Brain pericyte (primary cell): ENCODE data around the gene SPRYD3.
"Not testable (repeated sequence)": the region's sequence is repeated elsewhere in the genome, so short reads cannot be mapped to it uniquely, and the experiment has no call there.

ENCODE experiments used
- DNase-seq: peaks from one replicate; pipeline ENCODE4 v3.0.0-alpha.2; 2012; ENCODE audit warnings: low read depth, low spot score

Gene SPRYD3, protein sequence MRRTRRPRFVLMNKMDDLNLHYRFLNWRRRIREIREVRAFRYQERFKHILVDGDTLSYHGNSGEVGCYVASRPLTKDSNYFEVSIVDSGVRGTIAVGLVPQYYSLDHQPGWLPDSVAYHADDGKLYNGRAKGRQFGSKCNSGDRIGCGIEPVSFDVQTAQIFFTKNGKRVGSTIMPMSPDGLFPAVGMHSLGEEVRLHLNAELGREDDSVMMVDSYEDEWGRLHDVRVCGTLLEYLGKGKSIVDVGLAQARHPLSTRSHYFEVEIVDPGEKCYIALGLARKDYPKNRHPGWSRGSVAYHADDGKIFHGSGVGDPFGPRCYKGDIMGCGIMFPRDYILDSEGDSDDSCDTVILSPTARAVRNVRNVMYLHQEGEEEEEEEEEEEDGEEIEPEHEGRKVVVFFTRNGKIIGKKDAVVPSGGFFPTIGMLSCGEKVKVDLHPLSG

DNA sequence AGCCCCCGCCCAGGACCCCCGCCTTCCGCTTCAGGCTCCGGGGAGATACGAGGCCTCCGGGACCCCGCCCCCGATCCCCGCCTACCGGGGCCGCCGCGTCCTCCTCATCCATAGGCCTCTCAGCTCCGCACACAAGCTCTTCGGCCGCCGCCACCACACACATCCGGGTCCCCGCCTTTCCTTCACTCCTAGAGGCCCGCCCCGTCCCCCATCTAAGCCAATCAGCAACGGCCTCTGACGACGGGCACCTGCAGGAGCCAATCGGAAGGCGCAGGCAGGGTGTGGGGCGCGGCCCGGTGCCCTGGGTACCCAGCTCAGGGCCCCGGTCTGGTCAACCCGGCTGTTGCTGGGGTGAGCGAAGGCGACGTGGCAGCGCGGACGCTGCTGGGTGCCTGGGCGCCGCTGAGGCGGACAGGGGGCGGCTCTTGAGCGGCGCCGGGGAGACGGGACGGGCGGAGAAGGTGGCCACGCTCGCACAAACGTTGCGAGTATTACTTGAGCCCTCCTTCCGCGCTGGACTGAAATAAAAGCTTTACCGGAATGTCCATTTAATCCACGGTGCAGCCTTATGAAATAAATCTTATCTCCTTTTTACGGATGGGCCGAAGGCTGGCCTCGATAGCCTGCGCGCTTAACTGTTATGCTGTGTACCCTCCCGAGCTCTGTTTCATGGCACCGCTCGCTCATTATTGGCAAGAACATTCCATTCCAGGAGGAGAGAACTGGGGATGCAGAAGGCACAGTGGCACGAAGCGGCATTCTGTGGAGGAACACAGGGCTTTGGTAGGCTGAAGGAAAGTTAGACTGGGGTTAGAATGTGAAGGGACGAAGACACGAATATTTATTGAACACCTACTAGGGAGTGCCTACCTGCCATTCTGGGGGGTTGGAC lies at the start of gene SPRYD3:
TSS of gene SPRYD3 (minus strand) at position 165 of the 892 bp plus-strand sequence. CDS start at position 108, 57 bp downstream.
- DNase-seq = peak; percentile 91

DNA sequence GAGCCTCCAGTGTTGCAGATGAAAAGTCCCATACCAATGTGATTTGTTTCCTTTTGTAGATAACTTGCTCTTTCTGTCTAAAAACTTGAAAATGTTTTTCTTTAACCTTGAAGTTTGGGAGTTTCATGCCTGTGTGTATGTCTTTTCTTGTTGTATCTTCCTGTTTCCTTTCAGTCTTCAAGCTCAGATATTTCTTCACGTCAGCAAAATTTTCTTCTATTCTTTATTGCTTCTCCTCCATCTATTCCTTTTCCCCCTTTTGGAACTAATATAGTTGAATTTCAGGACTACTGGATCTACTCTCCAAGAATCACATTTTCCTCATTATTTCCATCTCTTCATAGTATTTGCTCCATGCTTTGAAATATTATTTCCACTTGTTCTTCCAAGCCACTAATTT lies 48.0 kb upstream of the SPRYD3 start:
- no peak for DNase-seq

DNA sequence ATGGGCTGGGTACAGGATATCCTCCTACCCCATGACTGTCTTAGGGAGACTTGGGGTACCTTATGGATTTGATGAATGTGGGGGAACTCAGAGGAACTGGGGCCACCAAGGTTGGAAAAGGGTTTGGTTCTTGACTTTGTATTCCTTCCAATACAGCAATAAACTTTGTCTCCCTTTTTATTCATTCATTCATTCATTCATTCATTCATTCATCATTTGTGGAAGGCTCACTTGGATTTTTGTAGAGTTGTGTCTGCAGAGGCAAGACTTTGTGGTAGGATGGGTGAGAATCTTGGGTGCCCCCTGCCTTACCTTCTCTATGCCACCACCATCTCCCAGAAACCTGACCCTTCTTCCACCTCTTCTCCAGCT lies 45.1 kb upstream of the SPRYD3 start:
- no peak for DNase-seq

DNA sequence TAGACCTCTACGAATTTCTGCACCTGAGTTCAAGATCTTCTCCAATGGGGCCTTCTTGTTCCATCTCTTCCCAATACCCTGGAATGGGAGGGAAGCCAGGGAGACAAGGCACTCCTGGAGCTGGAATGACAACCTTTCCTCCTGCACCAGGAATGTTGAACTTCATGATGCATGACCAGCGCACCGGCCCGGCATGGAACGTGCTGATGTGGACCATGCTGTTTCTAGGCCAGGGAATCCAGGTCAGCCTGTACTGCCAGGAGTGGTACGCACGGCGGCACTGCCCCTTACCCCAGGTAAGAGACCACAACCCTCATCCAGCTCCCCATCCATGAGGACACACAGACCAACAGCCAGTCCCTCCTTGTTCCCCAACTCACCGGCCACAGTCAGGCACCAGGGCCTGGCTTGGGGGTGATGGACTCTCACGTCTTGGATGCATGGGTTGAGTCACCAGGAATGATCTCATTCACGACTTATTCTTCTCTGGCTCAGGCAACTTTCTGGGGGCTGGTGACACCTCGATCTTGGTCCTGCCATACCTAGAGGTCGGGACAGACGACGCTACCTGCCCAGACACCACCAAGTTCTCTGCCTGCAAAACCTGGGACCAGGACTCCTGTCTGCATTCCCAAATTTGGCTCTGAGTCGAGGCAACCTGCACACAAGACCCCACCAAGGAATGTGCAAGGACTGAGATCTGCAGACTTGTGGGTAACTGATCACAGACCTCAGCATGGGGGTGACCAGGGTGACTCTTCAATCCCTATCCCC lies 44.6 kb upstream of the SPRYD3 start:
- no peak for DNase-seq

DNA sequence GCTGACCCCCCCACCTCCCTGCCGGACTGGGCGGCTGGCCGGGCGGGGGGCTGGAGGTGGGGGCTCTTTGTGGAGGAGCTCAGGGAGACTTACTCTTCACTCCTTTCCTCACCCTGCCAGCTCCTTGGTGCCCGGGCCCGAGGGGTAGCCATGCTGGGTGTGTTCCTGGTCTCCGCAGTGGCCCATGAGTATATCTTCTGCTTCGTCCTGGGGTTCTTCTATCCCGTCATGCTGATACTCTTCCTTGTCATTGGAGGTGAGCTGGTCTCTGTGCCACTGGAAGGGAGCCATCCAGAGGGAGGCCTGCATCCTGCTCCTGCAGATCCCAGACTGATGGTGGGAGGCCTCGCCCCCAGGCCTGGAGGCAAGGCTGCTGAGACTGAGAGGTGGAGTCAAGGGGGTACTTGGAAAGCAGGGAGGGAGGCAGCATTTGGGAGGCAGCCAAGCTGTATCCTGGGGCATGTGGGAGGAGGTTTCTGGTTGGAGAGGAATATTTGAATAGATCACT lies 43.8 kb upstream of the SPRYD3 start:
- no peak for DNase-seq

DNA sequence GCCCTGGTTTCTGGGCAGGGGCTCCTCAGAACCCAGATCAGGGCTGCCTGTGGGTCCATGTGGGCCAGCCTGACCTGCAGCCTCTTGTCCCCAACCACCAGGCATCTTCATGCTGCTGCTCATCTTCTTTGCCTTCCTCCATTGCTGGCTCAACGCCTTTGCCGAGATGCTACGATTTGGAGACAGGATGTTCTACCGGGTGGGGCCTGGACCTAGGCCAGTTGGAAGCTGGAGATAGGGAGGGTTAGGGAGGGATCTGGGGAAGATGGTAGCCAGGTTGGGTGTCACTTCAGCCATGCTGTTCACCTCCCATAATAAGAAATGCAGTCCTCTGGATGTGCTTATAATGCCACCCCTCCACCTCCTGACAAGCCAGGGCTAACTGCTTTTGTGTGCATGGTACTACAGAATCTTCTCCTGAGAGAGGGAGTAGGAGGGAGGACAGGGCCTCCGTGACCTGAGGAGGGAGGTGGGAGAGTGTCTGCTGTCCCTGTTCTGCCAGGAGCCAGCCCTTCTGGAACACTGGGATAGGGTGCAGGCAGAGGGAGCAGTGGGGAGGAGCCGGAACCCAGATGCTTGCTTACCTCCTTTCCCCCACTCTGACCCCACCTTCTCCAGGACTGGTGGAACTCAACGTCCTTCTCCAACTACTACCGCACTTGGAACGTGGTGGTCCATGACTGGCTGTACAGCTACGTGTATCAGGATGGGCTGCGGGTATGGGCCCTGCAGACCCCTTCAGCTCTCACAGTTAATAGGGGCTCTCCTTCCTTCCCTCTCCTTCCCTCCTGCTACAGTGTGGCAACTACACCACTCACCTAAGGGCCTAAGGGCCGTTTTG lies 41.7 kb upstream of the SPRYD3 start:
- no peak for DNase-seq

DNA sequence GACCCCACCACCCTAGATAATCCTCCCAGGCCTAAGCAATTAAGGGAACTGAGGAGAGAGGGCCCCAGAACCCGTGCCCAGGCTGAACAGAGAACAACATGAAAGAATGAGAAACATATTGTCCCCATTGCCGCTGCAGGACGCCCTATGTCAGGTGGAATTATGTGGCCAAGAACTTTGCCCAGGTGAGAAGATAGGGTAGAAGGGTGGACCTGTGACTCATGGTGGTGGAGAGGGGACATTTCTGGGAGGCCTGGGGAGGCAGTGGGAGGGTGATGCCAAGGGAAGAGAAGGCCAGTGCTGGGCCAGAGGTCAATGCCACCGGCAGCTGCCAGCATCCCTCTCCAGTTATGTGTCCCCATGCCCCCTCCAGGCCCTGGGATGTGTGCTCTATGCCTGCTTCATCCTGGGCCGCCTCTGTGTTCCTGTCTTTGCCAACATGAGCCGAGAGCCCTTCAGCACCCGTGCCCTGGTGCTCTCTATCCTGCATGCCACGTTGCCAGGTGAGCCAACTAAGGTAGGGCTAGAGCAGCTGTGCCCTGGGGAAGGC lies 39.6 kb upstream of the SPRYD3 start:
- no peak for DNase-seq

DNA sequence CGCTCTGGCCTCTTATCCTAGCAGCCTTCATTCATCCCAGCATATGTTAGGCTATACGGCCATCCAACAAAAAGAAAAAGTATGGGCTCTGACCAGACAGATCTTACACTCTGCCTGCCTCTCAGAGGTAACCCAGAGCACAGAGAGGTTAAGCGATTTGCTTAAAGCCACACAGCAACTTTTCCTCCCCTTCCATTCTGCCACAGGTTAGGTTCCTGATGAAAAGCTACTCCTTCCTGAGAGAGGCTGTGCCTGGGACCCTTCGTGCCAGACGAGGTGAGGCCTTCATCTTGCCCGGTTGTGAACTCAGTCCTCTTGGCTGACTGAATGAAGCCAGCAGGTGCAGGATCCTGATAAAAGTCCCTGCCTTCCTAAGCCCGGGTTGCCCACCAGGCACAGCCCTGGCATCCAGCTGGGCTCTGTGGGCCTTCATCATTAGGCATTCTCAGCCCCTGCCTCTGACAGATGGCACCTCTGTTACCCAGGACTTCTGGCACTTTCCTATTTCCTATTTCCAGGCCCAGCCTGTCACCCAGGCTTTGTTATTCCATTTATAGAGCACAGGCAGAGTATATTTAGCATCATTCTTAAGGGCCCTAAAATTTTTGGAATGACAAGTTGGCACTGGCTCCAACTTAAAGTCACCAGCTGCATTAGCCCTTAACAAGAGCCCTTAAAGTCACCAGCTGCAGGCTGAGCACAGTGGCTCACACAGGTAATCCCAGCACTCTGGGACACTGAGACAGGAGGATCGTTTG lies 36.9 kb upstream of the SPRYD3 start:
- DNase-seq = no peak

DNA sequence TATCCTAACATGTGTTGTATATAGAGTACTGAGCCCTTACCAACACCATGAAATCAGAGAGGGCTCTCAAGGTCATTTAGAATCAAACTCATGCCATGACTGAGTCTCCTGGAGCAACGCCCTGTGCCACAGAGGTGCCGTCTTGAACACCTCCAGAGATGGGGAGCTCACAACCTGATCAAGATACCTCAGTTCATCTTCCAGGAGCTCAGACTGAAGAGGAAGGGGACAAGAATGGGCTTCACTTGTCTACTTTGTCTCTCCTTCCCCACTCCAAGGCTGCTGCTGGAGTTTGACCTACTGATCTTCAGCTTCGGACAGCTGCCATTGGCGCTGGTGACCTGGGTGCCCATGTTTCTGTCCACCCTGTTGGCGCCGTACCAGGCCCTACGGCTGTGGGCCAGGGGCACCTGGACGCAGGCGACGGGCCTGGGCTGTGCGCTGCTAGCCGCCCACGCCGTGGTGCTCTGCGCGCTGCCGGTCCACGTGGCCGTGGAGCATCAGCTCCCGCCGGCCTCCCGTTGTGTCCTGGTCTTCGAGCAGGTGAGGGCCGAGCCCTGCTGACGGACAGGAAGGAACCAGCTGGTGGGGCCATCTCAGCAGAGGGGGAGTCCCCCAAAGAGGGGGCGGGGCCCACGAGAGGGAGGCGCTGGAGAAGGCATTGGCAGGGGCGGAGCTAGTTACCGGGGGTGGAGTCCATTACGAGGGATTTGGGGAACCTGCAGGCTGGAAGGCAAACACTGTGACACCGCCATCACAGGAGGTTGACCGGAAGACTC lies 36.1 kb upstream of the SPRYD3 start:
- no peak for DNase-seq

DNA sequence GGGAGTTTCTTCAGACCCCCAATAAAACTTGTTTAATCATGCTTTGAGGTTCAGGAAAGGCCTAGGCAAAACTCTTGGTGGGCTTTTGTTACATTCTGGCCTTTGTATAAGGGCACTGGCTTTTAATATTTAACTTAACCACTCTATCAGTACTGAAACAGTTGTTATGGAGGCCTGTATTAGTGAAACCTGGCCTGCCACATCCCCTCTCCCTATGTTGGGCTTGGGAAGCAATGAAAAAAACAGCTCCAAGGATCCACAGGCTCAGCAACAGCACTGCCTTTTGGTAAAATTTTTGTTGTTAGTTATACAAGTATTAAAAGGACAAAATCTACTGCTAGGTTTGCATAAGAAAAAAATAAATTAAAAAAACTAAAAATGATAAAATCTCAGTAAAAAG lies 34.8 kb upstream of the SPRYD3 start:
- no peak for DNase-seq

DNA sequence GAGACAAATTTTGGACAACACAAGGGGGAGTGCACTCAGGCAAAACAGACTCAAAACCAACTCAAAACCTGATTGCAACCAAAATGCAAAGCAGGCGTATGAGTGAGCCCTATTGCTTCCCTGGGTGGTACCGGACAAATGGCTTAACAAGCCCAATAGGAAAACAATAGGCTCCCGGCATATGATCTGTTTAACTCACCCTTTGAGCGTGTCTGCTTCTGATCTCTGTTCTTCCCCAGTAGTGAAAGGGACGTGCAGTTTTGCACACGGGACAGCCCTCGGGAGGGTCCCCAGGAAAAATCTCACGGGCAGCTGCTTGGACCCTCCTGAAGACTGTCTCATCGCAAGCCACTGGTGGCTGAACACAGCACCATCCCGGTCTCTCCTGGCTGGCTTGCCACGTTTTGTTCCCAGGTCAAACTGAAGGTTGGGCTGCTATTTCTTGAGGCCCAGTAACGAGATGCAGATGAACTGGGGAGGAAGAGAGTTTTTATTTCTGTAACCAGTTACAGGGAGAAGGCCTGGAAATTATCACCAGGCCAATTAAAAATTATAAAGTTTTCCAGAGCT lies 34.0 kb upstream of the SPRYD3 start:
- no peak for DNase-seq

DNA sequence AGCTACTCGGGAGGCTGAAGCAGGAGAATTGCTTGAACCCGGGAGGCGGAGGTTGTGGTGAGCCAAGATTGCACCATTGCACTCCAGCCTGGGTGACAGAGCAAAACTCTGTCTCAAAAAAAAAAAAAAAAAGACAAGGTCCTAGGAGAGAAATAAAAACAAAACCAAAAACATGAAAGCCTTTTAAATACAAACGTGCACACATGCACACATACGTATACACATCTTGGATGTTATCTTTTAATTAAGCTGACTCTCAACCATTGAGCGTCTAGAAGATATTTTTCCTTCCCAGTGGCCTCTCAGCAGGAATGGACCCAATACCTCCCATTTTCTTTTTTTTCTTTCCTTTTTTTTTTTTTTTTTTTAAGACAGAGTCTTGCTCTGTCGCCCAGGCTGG lies 33.2 kb upstream of the SPRYD3 start:
- DNase-seq = not testable (repeated sequence)

DNA sequence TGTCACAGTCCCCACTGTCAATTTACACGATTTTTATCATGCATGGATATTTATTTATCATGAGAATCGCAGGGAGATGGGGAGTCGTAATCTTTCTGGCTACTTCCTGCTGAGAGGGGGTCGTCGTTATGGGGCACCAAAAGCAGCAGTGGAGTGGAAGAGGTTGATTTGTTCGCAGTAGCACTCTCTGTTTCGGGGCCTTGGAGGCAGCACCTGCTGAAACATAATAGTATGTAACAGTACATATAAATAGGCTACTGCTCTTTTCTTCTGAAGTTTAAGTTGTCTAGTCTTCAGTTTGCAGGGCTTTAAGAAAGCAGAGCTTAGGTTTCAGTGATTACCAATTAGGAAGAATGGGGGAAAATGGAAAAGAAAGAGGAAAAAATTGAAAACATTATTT lies 27.9 kb upstream of the SPRYD3 start:
- DNase-seq = no peak

DNA sequence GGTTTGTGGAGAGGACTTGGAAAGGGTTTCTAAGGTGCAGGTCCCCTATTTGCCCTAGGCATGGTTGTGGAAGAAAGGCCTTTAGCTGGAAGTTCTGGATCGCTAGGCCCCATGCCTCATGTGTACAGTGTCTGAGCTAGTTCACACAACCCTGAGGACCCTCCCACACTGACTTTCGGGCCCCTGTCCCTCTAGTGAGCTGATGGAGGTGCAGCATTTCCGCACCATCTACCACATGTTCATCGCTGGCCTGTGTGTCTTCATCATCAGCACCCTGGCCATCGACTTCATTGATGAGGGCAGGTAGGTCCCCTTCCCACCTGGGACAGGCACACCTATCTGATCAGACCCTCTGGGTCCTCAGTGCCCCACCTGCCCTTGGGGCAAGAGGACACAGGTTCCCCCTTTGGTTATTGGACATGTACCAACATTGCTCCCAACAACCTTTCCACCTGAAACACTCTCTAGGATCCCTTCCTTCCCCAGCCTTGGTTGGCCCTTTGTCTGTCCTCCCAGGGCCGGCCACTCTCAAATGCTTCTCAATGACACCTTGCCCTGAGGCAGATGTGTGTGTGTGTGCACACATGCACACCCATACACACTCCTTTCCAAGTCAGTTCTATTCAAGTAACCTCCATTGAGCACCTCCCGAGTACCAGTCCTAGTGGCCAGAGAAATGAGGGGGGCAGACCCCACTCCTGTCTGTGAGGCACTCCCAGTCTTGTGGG lies 26.7 kb upstream of the SPRYD3 start:
- DNase-seq = no peak

DNA sequence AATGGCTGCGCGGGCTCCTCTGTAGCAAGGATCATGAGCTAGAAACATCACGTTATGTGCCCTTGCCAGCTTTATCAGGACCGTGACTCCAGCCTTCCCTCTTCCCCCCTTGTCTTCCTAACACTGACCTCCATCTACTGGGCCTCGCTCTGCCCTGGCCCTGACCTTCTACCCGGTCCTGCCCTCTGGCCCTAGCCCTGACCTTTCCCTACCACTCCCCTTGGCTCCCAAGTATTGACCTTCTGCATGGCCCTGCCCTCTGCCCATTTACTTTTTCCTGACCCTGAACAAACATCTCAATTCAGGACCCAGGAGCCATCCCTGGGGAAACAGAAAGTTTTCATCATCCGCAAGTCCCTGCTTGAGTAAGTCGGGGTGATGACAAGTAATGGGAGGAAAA lies 26.1 kb upstream of the SPRYD3 start:
- DNase-seq = no peak

DNA sequence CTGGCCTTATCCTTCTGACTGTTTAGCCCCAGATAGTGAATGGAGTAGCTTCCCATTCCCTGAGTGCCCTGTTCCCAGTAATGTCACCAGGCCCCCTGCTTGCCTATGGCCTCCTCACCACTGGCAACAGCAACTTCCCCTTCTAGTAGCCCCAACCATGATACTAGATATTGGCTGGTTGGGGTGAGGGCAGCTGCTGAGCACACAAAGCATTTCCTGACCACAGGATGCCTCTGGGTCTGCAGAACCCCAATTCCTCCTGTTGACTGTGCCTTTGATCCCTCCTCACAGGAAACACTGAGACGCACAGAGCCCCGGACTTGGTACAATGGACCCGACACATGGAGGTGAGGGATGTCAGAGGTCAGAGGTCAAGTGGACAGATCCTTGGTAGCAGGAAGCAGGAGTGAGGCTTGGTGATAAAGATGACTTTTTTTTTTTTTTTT lies 24.7 kb upstream of the SPRYD3 start:
- DNase-seq = no peak

DNA sequence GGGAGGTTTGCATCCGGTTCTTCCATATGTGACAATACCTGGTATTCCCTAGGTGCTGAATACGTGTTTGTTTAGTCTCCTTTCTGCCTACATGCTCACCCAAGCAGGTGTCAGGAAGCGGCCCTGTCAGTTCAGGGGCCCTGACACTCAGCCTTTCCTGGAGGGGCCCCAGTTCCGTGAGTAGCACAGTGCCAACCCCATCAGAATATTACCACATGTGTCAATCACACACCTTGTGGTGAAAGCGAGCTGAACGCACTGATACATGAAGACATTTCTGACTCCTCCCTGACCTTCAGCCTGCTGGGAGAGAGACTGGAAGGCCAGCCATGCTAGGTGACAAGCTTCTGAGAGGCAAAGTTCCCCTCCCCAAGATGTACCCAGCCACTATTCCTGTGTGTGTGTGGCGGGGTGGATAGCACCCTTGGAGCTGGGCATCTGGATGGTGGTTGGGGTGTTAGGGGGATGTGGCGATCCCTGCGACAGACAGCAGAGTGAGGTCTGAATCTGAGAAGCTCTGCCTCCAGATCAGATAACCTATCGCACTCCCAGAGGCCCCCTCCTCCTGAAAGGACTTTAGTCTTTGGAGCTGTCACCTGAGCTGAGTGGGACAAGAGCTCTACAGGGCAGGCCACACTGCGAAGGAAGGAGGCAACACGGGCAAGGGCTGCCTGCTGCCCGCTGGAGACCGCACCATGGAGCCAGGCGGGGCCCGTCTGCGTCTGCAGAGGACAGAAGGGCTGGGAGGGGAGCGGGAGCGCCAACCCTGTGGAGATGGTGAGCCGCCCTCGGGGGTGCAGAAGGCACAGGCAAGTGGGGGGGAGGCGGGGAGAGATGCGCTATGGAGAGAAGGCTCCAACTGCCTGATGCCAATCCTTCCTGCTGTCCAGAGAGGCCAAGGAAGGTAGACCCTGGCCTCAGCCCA lies 24.0 kb upstream of the SPRYD3 start, which contains the start of gene SOAT2:
TSS of gene SOAT2 (plus strand) at position 604 of the 925 bp plus-strand sequence. CDS start at position 696, 92 bp downstream.
- DNase-seq = no peak
